Thoracic aorta (tissue), 2 donors: Measurements from ENCODE around the gene ADCY3. TPM values are rescaled to one million over a fixed set of nuclear protein-coding genes. Genes with fewer than 3 reads are reported as not detected.

Experiments used
- ATAC-seq: fragments of 150-250 bp; one replicate; pipeline ENCODE4 v1.8.0; 2017; ENCODE audit warnings: low read depth; ENCODE audit not compliant: insufficient number of reproducible peaks, low FRiP score
- DNase-seq: peaks from one replicate; pipeline ENCODE4 v3.0.0-alpha.2; 2020; ENCODE audit warnings: low spot score
- H3K27ac ChIP-seq, 2 donors: fragments of 200-600 bp; sonication (generic); 1 replicate in 1 of 2; 2 replicates in 1 of 2; pipeline ENCODE4 v1.5.1; 2016; ENCODE audit warnings: mild to moderate bottlenecking in 2 of 2, moderate library complexity in 2 of 2
- H3K27me3 ChIP-seq: fragments of 200-600 bp; sonication (generic); replicated peaks from 2 replicates; pipeline ENCODE4 v1.6.0; 2016; ENCODE audit warnings: mild to moderate bottlenecking; ENCODE audit not compliant: insufficient read depth
- H3K36me3 ChIP-seq: fragments of 200-600 bp; sonication (generic); one replicate; pipeline ENCODE4 v1.5.1; 2016
- H3K4me1 ChIP-seq, 2 donors: fragments of 200-600 bp; sonication (generic); 1 replicate in 1 of 2; 2 replicates in 1 of 2; pipeline versions ENCODE4 v1.5.1 to v1.6.0; 2016; ENCODE audit warnings: low read depth in 2 of 2, mild to moderate bottlenecking in 1 of 2; ENCODE audit not compliant: control insufficient read depth in 1 of 2
- H3K4me3 ChIP-seq: fragments of 200-600 bp; sonication (generic); 2 replicates; pipeline ENCODE4 v1.5.1; 2016; ENCODE audit warnings: mild to moderate bottlenecking
- H3K9me3 ChIP-seq: fragments of 200-600 bp; sonication (generic); 2 replicates; pipeline ENCODE4 v1.5.1; 2016
- total RNA-seq, 2 donors: library from RNA; depleted of rRNA; stranded (reverse); fragments of >200 nt; gene quantifications; one replicate each; pipeline versions ENCODE4 v1.1.0 to v1.2.3, GENCODE V29; 2016
- TF ChIP-seq, protein P1 (sequence below): fragments of 200-600 bp; sonication (generic); IDR thresholded peaks from one replicate; pipeline ENCODE4 v1.5.1; 2019; ENCODE audit warnings: antibody characterized with exemption

ADCY3 gene
- total RNA-seq, 2 donors from 2014 or later = 51.9 to 78.9 TPM

- TF ChIP-seq, protein P1, sequence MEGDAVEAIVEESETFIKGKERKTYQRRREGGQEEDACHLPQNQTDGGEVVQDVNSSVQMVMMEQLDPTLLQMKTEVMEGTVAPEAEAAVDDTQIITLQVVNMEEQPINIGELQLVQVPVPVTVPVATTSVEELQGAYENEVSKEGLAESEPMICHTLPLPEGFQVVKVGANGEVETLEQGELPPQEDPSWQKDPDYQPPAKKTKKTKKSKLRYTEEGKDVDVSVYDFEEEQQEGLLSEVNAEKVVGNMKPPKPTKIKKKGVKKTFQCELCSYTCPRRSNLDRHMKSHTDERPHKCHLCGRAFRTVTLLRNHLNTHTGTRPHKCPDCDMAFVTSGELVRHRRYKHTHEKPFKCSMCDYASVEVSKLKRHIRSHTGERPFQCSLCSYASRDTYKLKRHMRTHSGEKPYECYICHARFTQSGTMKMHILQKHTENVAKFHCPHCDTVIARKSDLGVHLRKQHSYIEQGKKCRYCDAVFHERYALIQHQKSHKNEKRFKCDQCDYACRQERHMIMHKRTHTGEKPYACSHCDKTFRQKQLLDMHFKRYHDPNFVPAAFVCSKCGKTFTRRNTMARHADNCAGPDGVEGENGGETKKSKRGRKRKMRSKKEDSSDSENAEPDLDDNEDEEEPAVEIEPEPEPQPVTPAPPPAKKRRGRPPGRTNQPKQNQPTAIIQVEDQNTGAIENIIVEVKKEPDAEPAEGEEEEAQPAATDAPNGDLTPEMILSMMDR = no peak
- H3K36me3 ChIP-seq = peaks cover 7% of the 10 kb centered on the region
- DNase-seq (no peak), ATAC-seq (no peak)
- H3K4me3 ChIP-seq = no peak overlapping the region
- no peaks in the 10 kb centered on the region for H3K9me3 ChIP-seq
- no peaks in the 10 kb centered on the region for H3K27me3 ChIP-seq
- H3K4me1 ChIP-seq = no peaks in the 10 kb centered on the region
- H3K27ac ChIP-seq = no peak overlapping the region
These were observed 95.9 kb downstream of the ADCY3 start for GRCh38 chr2:24824071-24824588.

DNA sequence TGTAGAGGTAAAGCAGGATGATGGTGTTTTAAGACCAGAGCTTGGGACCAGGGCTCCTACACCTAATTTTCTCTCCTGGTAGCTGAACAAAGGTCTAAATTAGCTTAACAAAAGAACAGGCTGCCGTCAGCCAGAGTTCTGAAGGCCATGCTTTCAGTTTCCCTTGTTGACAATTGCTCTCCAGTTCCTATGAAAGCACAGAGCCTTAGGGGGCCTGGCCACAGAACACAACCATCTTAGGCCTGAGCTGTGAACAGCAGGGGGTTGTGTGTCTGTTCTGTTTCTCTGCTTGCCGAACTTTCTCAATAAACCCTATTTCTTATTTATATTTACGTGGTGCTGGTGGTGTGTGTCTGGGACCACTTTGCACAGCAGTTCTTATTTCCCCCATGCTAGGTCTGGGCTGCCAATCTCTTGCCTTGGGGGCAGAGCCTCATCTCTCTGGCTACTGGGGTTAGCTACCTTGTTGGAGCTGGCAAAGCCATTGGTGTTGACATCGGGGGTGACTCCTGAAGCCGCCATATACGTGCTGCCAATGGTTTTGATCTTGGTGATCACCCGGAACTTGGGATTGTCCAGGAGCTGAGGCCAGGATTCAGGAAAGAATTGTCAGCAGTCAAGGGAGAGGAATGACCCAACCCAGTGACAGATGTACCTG, 97.9 kb downstream of the ADCY3 start:
- ATAC-seq (no peak), DNase-seq (no peak)
- H3K9me3 ChIP-seq = no peaks in the 10 kb centered on the region
- H3K4me3 ChIP-seq = no peak overlapping the region
- H3K27ac ChIP-seq = no peak overlapping the region
- TF ChIP-seq, protein P1 = no peak
- H3K27me3 ChIP-seq = no peaks in the 10 kb centered on the region
- no peaks in the 10 kb centered on the region for H3K4me1 ChIP-seq
- peaks cover 5% of the 10 kb centered on the region for H3K36me3 ChIP-seq

DNA sequence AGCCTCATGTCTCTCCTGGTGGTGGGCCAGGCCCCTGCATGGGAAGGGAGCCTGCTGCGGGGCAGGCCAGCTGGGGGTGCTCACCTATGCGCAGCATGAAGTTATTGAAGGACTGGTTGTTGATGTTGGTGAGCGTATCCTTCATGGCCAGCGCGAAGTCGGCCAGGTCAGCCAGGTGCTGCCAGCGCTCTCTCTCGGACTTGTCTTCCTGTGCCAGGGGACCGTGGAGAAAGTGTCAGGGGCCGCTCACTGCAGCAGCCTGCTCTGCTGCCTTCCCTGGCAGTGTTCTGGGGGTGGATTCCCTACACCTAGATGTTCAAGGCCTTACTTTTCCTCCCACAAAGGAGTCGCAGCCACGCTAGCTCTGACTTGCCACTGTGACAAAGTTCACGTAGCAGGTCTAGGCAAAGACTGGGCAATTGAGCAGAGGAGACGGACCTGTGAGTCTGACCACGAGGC, 98.6 kb downstream of the ADCY3 start:
- Histone ChIP-seq H3K27ac (no peak overlapping the region), H3K4me1 (no peaks in the 10 kb centered on the region), H3K36me3 (peaks cover 5% of the 10 kb centered on the region), H3K9me3 (no peaks in the 10 kb centered on the region), H3K4me3 (no peak overlapping the region), H3K27me3 (no peaks in the 10 kb centered on the region)
- TF ChIP-seq, protein P1 = no peak
- no peak for DNase-seq
- ATAC-seq = no peak

DNA sequence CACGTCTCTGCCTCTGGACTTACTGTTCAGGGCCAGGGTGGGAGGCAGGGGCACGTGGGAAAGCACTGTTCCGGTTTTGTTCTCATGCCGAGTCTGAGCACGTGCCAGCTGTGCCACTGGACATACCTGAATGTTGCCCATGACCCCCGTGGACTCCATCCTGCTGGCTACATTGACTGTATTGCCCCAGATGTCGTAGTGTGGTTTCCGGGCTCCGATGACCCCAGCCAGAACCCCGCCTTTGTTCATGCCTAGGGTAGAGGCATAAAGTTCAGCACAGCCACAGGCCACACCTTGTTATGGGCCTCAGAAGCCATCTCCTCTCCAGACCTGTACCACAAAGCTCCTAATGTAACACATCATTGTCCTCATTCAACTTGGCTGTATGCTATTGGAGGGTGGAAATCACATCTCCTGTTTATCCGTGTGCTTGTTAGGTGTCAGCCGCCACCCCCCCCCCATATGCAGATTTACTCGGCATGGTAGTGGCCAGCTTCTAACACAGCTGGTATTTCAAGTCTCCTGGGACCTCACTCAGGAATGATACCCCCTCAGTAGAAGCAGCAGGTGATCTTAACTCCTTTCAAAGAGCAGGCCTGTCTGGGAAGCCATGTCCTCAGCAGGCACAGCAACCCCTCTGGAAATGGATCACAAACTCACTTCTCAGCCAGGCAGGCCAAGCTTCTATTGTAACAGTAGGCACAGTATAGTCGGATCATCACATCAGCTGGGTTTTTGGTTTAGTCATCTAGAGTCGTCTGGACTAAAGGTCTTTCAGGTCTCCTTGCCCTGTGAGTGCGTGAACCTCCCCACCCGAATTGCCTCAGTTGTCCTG, 99.2 kb downstream of the ADCY3 start:
- ATAC-seq = no peak
- Histone ChIP-seq H3K4me1 (no peaks in the 10 kb centered on the region), H3K4me3 (no peak overlapping the region), H3K36me3 (peaks cover 5% of the 10 kb centered on the region), H3K9me3 (no peaks in the 10 kb centered on the region), H3K27ac (no peak overlapping the region), H3K27me3 (no peaks in the 10 kb centered on the region)
- TF ChIP-seq, protein P1 = no peak
- DNase-seq = no peak

GRCh38 chr2:24820175-24820513, 99.9 kb downstream of the ADCY3 start:
- no peak overlapping the region for H3K27ac ChIP-seq
- peaks cover 5% of the 10 kb centered on the region for H3K36me3 ChIP-seq
- H3K9me3 ChIP-seq = no peaks in the 10 kb centered on the region
- H3K4me1 ChIP-seq = no peaks in the 10 kb centered on the region
- no peaks in the 10 kb centered on the region for H3K27me3 ChIP-seq
- no peak for ATAC-seq
- H3K4me3 ChIP-seq = no peak overlapping the region
- TF ChIP-seq, protein P1 = no peak
- DNase-seq = no peak
